ENCODE data around the gene CELA2B. TPM values are rescaled to one million over a fixed set of nuclear protein-coding genes. Genes with fewer than 3 reads are reported as not detected.
"Not testable (repeated sequence)": the region's sequence is repeated elsewhere in the genome, so short reads cannot be mapped to it uniquely, and the experiment has no call there.

Gene CELA2B
- total RNA-seq (not detected), polyA plus RNA-seq (not detected)

- Histone ChIP-seq H3K27ac (ENCODE audit: low read depth, low read length) (no peak within 1 kb of the TSS), H3K9me3 (ENCODE audit: low read length) (no peaks in the 10 kb centered on the region), H3K27me3 (ENCODE audit: insufficient read depth, low read length, poor library complexity, severe bottlenecking) (no peaks in the 10 kb centered on the region), H3K4me1 (ENCODE audit: insufficient read depth, low read length) (no peaks in the 10 kb centered on the region), H3K36me3 (ENCODE audit: insufficient read depth, low read length) (no peaks in the 10 kb centered on the region), H3K4me3 (ENCODE audit: low read length) (no peak within 1 kb of the TSS)
- DNase-seq: no peak
- peaks cover 0 to 2% of the 10 kb centered on the region in 2 donors for H3K27me3 Mint-ChIP-seq
- no peak within 1 kb of the TSS for H3K4me3 Mint-ChIP-seq
- H3K4me1 Mint-ChIP-seq: no peaks in the 10 kb centered on the region
- H3K9me3 Mint-ChIP-seq: no peaks in the 10 kb centered on the region
- POLR2A ChIA-PET: no interaction called here
- CTCF ChIA-PET: no interaction called here
- peaks cover 0 to 2% (median 0%) of the 10 kb centered on the region in 3 donors for H3K36me3 Mint-ChIP-seq
- H3K27ac Mint-ChIP-seq: peak within 1 kb of the TSS in 1 of 8 donors; percentile 61
These were observed at the start of gene CELA2B for GRCh38 chr1:15475752-15476314. CELA2B (plus strand) TSS chr1:15476104; CDS start chr1:15476126, 22 bp downstream.

DNA sequence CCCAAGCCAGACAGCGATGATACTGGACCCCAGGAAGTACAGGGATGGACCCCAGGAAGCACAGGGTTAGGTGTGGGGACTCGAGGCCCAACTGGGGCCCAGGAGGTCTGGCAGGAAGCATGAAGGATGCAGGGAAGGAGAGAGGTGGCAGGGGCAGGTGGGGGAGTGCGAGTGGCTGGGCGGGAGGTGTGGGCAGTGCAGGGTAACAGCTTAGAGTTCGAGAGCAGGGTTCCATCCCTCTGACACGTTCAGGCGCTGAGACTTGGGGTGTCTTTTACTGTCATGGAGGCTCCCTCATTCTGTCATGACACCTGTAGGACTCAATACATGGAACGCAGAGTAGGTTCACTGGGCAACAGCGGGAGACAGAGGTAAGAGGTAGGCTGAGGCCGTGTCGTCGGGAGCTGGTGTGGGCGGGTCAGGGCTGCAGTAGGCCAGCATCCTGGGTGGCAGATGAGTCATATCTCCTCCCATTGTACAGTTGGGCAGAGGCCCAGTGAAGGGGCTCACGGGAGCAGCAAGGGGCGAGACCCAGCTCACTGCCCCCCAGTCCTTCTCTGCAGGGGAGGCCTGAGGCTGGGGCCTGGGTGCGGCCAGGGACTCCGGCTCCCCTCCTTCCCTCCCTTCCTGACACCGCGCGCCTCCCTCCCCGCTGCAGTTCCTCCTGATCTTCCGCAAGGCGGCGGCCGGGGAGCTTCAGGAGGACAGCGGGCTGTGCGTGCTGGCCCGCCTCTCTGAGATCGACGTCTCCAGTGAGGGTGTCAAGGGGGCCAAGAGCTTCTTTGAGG, 49.2 kb upstream of the CELA2B start:
- H3K27ac ChIP-seq (ENCODE audit: low read depth, low read length): no peak overlapping the region
- H3K4me3 ChIP-seq (ENCODE audit: low read length): no peak overlapping the region
- POLR2A ChIA-PET: interaction anchor here (0.6 kb wide), 1 partner anchor 15 kb away, joined by 4 read pairs; no protein-coding TSS in a partner anchor

DNA sequence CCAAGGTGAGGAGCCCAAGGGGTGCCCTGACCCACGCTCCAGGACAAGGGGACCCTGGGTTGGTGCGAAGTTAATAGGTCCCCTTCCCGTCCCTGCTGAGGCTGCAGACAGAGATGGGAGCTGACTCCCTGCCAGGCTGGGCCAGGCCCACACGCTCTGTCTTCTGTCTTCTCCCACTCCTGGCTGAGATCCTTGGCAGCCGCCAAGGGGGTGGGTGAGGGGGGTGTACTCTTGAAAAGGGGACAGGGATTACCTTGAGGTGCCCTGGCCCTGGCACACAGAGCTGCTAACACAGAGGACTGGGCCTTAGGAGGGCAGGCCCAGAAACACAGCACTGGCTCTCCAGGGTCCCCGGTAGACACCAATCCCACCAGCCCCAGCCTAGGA, 48.6 kb upstream of the CELA2B start:
- no peaks in the 10 kb centered on the region for H3K4me1 ChIP-seq (ENCODE audit: insufficient read depth, low read length)
- Mint-ChIP-seq H3K4me3 (peak overlapping the region in 1 of 7 donors; percentile 38), H3K36me3 (peaks cover 0 to 60% (median 6%) of the 10 kb centered on the region in 3 donors), H3K4me1 (peaks cover 8 to 11% (median 9%) of the 10 kb centered on the region in 3 donors), H3K27me3 (no peaks in the 10 kb centered on the region), H3K27ac (peak overlapping the region in 2 of 8 donors; percentile 58 to 91), H3K9me3 (no peaks in the 10 kb centered on the region)
- H3K27me3 ChIP-seq (ENCODE audit: insufficient read depth, low read length, poor library complexity, severe bottlenecking): no peaks in the 10 kb centered on the region
- CTCF ChIA-PET: interaction anchor here (9.6 kb wide), 1 partner anchor 103 kb away, joined by 98 read pairs; no protein-coding TSS in a partner anchor
- H3K9me3 ChIP-seq (ENCODE audit: low read length): no peaks in the 10 kb centered on the region
- H3K36me3 ChIP-seq (ENCODE audit: insufficient read depth, low read length): peaks cover 15% of the 10 kb centered on the region
- POLR2A ChIA-PET: interaction anchor here (0.6 kb wide), 1 partner anchor 14 kb away, joined by 4 read pairs; no protein-coding TSS in a partner anchor
- H3K27ac ChIP-seq (ENCODE audit: low read depth, low read length): no peak overlapping the region
- no peak overlapping the region for H3K4me3 ChIP-seq (ENCODE audit: low read length)
- DNase-seq: no peak

More for the DNA sequence above, 49.2 kb upstream of the CELA2B start:
- Histone ChIP-seq H3K27me3 (ENCODE audit: insufficient read depth, low read length, poor library complexity, severe bottlenecking) (no peaks in the 10 kb centered on the region), H3K36me3 (ENCODE audit: insufficient read depth, low read length) (peaks cover 15% of the 10 kb centered on the region), H3K4me1 (ENCODE audit: insufficient read depth, low read length) (no peaks in the 10 kb centered on the region), H3K9me3 (ENCODE audit: low read length) (no peaks in the 10 kb centered on the region)
- DNase-seq: no peak
- peak overlapping the region; percentile 56 to 91 (median 86) for H3K27ac Mint-ChIP-seq
- H3K4me1 Mint-ChIP-seq: peaks cover 9 to 13% (median 11%) of the 10 kb centered on the region in 3 donors
- H3K4me3 Mint-ChIP-seq: peak overlapping the region in 1 of 7 donors; percentile 20
- H3K9me3 Mint-ChIP-seq: no peaks in the 10 kb centered on the region
- H3K36me3 Mint-ChIP-seq: peaks cover 0 to 62% (median 8%) of the 10 kb centered on the region in 3 donors
- H3K27me3 Mint-ChIP-seq: no peaks in the 10 kb centered on the region
- CTCF ChIA-PET: interaction anchor here (9.6 kb wide), 1 partner anchor 103 kb away, joined by 98 read pairs; no protein-coding TSS in a partner anchor

DNA sequence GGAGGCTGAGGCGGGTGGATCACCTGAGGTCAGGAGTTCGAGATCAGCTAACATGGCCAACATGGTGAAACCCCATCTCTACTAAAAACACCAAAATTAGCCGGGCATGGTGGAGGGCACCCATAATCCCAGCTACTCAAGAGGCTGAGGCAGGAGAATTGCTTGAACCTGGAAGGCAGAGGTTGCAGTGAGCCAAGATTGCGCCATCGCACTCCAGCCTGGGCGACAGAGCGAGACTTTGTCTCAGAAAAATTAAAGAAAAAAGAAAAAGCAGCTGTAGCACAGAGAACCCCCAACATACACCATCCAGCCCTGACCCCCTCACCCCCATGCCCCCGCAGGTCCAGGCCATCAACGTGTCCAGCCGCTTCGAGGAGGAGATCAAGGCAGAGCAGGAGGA, 47.7 kb upstream of the CELA2B start:
- POLR2A ChIA-PET: not testable (repeated sequence)
- H3K4me3 Mint-ChIP-seq: peak overlapping the region in 1 of 7 donors; percentile 46

GRCh38 chr1:15428815-15429435, 47.0 kb upstream of the CELA2B start:
- H3K9me3 Mint-ChIP-seq: no peaks in the 10 kb centered on the region
- Histone ChIP-seq H3K27me3 (ENCODE audit: insufficient read depth, low read length, poor library complexity, severe bottlenecking) (no peaks in the 10 kb centered on the region), H3K4me3 (ENCODE audit: low read length) (no peak overlapping the region), H3K4me1 (ENCODE audit: insufficient read depth, low read length) (no peaks in the 10 kb centered on the region), H3K36me3 (ENCODE audit: insufficient read depth, low read length) (peaks cover 15% of the 10 kb centered on the region), H3K9me3 (ENCODE audit: low read length) (no peaks in the 10 kb centered on the region), H3K27ac (ENCODE audit: low read depth, low read length) (no peak overlapping the region)
- no peaks in the 10 kb centered on the region for H3K27me3 Mint-ChIP-seq
- peak overlapping the region in 2 of 8 donors; percentile 64 to 91 for H3K27ac Mint-ChIP-seq
- DNase-seq: no peak
- peaks cover 0 to 55% (median 6%) of the 10 kb centered on the region in 3 donors for H3K36me3 Mint-ChIP-seq
- ChIA-PET CTCF (interaction anchor here (9.6 kb wide), 1 partner anchor 105 kb away, joined by 98 read pairs; no protein-coding TSS in a partner anchor), POLR2A (no interaction called here)
- H3K4me1 Mint-ChIP-seq: peaks cover 3 to 11% (median 4%) of the 10 kb centered on the region in 3 donors
- H3K4me3 Mint-ChIP-seq: no peak overlapping the region

More for the DNA sequence above, 47.7 kb upstream of the CELA2B start:
- not testable (repeated sequence) for H3K9me3 ChIP-seq (ENCODE audit: low read length); DNase-seq; H3K4me1 ChIP-seq (ENCODE audit: insufficient read depth, low read length); H3K4me3 ChIP-seq (ENCODE audit: low read length); H3K9me3 Mint-ChIP-seq; H3K27me3 ChIP-seq (ENCODE audit: insufficient read depth, low read length, poor library complexity, severe bottlenecking); H3K27me3 Mint-ChIP-seq; H3K27ac ChIP-seq (ENCODE audit: low read depth, low read length)
- CTCF ChIA-PET: interaction anchor here (9.6 kb wide), 1 partner anchor 104 kb away, joined by 98 read pairs; no protein-coding TSS in a partner anchor
- peaks cover 0 to 60% (median 6%) of the 10 kb centered on the region in 3 donors for H3K36me3 Mint-ChIP-seq
- peaks cover 15% of the 10 kb centered on the region for H3K36me3 ChIP-seq (ENCODE audit: insufficient read depth, low read length)
- peaks cover 7 to 11% (median 7%) of the 10 kb centered on the region in 3 donors for H3K4me1 Mint-ChIP-seq
- peak overlapping the region in 5 of 8 donors; percentile 2 to 91 (median 34) for H3K27ac Mint-ChIP-seq

DNA sequence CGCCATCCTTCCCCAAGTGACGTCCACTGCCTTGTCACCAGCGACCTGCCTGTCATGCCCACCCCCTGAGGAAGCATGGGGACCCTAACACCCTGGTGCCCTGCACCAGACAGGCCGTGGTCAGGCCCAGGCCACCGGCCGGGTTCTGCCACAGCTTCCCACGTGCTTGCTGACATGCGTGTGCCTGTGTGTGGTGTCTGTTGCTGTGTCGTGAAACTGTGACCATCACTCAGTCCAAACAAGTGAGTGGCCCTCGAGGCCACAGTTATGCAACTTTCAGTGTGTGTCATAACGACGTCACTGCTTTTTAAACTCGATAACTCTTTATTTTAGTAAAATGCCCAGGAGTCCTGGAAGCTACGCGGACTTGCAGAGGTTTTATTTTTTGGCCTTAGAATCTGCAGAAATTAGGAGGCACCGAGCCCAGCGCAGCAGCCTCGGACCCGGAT, 46.2 kb upstream of the CELA2B start:
- Histone ChIP-seq H3K36me3 (ENCODE audit: insufficient read depth, low read length) (peaks cover 15% of the 10 kb centered on the region), H3K27ac (ENCODE audit: low read depth, low read length) (no peak overlapping the region), H3K4me1 (ENCODE audit: insufficient read depth, low read length) (no peaks in the 10 kb centered on the region), H3K9me3 (ENCODE audit: low read length) (no peaks in the 10 kb centered on the region), H3K4me3 (ENCODE audit: low read length) (no peak overlapping the region), H3K27me3 (ENCODE audit: insufficient read depth, low read length, poor library complexity, severe bottlenecking) (no peaks in the 10 kb centered on the region)
- H3K36me3 Mint-ChIP-seq: peaks cover 0 to 48% (median 6%) of the 10 kb centered on the region in 3 donors
- H3K27ac Mint-ChIP-seq: peak overlapping the region in 5 of 8 donors; percentile 5 to 93 (median 32)
- CTCF ChIA-PET: interaction anchor here (0.8 to 9.6 kb wide), 4 partner anchors 8 to 115 kb away, joined by 3 to 98 read pairs (median 12); partner anchors contain the start of gene EFHD2
- no peaks in the 10 kb centered on the region for H3K9me3 Mint-ChIP-seq
- no peaks in the 10 kb centered on the region for H3K27me3 Mint-ChIP-seq
- H3K4me1 Mint-ChIP-seq: peaks cover under 1 to 8% (median 4%) of the 10 kb centered on the region in 3 donors
- DNase-seq: no peak
- POLR2A ChIA-PET: no interaction called here
- H3K4me3 Mint-ChIP-seq: peak overlapping the region in 1 of 7 donors; percentile 73

GRCh38 chr1:15430787-15431570, 44.9 kb upstream of the CELA2B start:
- no peaks in the 10 kb centered on the region for H3K9me3 Mint-ChIP-seq
- H3K27me3 ChIP-seq (ENCODE audit: insufficient read depth, low read length, poor library complexity, severe bottlenecking): no peaks in the 10 kb centered on the region
- peaks cover 0 to 40% (median 6%) of the 10 kb centered on the region in 3 donors for H3K36me3 Mint-ChIP-seq
- no peak overlapping the region for H3K27ac ChIP-seq (ENCODE audit: low read depth, low read length)
- no peaks in the 10 kb centered on the region for H3K9me3 ChIP-seq (ENCODE audit: low read length)
- DNase-seq: peak; percentile 60 to 76 (median 68)
- H3K4me3 ChIP-seq (ENCODE audit: low read length): no peak overlapping the region
- no peaks in the 10 kb centered on the region for H3K4me1 ChIP-seq (ENCODE audit: insufficient read depth, low read length)
- ChIA-PET POLR2A (no interaction called here), CTCF (interaction anchor here (0.9 to 9.6 kb wide), 15 partner anchors 9 to 302 kb away, joined by 3 to 98 read pairs (median 5); partner anchors contain the start of gene EFHD2)
- H3K27me3 Mint-ChIP-seq: peaks cover 0 to 1% of the 10 kb centered on the region in 2 donors
- H3K4me3 Mint-ChIP-seq: no peak overlapping the region
- H3K4me1 Mint-ChIP-seq: peaks cover 0 to 11% (median 9%) of the 10 kb centered on the region in 3 donors
- H3K27ac Mint-ChIP-seq: peak overlapping the region in 6 of 8 donors; percentile 15 to 76 (median 46)
- peaks cover 7% of the 10 kb centered on the region for H3K36me3 ChIP-seq (ENCODE audit: insufficient read depth, low read length)
